ENCODE results near the gene MTM1.

MTM1 gene

DNA sequence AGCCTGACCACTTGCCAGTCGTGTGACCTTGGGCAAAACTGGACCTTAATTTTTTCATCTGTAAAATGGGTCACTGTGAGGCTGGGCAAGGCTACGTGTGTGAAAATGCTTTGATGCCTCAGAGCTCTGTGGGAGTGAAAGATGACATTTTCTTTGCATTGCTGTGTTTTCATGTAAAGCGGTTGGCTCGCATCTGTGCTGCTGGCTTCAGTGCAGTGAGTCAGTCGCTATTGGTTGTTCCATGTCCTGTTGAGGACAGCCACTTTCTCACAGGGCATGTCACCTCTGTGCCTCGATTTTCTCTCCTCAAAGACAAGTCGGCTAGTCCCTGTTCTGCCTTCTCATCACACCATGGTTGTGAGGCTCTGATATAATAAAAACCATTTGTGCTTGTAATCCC is 129.2 kb downstream of the MTM1 start:
- TF ChIP-seq, protein P1, sequence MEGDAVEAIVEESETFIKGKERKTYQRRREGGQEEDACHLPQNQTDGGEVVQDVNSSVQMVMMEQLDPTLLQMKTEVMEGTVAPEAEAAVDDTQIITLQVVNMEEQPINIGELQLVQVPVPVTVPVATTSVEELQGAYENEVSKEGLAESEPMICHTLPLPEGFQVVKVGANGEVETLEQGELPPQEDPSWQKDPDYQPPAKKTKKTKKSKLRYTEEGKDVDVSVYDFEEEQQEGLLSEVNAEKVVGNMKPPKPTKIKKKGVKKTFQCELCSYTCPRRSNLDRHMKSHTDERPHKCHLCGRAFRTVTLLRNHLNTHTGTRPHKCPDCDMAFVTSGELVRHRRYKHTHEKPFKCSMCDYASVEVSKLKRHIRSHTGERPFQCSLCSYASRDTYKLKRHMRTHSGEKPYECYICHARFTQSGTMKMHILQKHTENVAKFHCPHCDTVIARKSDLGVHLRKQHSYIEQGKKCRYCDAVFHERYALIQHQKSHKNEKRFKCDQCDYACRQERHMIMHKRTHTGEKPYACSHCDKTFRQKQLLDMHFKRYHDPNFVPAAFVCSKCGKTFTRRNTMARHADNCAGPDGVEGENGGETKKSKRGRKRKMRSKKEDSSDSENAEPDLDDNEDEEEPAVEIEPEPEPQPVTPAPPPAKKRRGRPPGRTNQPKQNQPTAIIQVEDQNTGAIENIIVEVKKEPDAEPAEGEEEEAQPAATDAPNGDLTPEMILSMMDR (conservative IDR thresholded peaks at IDR 0.05; ENCODE audit: low read depth) = no peak
- ChIA-PET POLR2A (ENCODE audit: low non-redundant PET) (no interaction called here), CTCF (interaction anchor here (1.2 kb wide), 1 partner anchor 14 kb away, joined by 4 read pairs; no protein-coding TSS in a partner anchor)
- DNase-seq (ENCODE audit: low spot score) = no peak
- H3K27ac ChIP-seq = peak overlapping the region; percentile 27; the same call in 1 of the 2 replicates

DNA sequence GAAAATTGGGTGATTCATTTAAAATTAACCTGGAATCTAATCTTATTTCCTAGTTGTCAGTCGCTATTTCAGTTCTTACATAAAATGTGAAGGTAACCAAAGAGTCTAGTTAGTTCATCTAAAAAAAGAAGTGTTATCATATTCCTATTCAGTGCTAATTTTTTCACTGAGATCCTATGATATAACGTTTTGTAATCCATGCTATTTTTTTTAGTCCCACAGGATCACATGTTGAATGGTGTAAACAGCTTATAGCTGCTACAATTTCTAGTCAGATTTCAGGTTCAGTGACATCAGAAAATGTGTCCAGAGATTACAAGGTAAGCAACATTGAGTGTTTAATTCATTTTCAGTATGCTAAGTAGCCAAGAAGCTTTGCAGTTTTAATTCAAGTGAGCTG is 130.6 kb downstream of the MTM1 start:
- CTCF ChIA-PET = no interaction called here
- no peak for DNase-seq (ENCODE audit: low spot score)
- TF ChIP-seq, protein P1 (conservative IDR thresholded peaks at IDR 0.05; ENCODE audit: low read depth) = no peak
- no peak overlapping the region for H3K27ac ChIP-seq
- POLR2A ChIA-PET (ENCODE audit: low non-redundant PET) = no interaction called here

DNA sequence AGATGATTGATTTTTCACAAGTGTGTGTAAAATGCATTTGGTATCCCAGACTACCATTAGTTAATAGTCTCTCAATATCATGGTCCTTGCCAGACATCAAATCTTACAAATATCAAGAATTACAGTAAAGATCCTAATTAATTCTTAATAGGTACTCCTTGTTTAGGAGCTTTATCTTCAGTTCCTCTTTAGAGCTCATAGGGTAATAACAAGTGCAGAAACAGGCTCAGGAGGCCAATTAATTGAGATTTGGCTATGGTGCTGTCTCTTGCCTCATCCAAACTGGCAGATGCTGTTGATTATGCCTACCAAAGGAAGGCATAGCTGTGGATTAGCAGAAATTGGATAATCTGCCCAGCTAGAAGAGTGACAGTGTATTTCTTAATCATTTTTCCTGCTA is 131.7 kb downstream of the MTM1 start:
- H3K27ac ChIP-seq = no peak overlapping the region
- TF ChIP-seq, protein P1 (conservative IDR thresholded peaks at IDR 0.05; ENCODE audit: low read depth) = no peak
- ChIA-PET POLR2A (ENCODE audit: low non-redundant PET) (no interaction called here), CTCF (no interaction called here)
- no peak for DNase-seq (ENCODE audit: low spot score)

DNA sequence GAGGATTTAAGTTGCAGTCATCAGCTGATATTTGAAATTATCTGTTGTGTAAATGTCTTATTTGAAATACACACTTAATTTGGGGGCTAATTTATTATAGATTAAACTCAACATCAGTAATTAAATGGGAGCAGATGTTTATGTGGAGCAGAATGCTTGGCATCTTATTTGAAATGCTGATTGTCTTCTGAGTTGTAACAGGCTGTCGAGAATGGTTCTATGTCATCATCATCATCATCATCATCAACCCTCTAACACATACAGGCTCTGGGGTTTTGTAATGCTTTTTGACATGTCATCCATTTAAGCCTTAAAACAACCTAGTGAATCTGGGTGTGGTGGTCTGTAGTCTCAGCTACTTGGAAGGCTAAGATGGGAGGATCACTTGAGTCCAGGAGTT is 133.0 kb downstream of the MTM1 start:
- POLR2A ChIA-PET (ENCODE audit: low non-redundant PET) = no interaction called here
- no peak for DNase-seq (ENCODE audit: low spot score)
- TF ChIP-seq, protein P1 (conservative IDR thresholded peaks at IDR 0.05; ENCODE audit: low read depth) = no peak
- CTCF ChIA-PET = no interaction called here
- no peak overlapping the region for H3K27ac ChIP-seq

DNA sequence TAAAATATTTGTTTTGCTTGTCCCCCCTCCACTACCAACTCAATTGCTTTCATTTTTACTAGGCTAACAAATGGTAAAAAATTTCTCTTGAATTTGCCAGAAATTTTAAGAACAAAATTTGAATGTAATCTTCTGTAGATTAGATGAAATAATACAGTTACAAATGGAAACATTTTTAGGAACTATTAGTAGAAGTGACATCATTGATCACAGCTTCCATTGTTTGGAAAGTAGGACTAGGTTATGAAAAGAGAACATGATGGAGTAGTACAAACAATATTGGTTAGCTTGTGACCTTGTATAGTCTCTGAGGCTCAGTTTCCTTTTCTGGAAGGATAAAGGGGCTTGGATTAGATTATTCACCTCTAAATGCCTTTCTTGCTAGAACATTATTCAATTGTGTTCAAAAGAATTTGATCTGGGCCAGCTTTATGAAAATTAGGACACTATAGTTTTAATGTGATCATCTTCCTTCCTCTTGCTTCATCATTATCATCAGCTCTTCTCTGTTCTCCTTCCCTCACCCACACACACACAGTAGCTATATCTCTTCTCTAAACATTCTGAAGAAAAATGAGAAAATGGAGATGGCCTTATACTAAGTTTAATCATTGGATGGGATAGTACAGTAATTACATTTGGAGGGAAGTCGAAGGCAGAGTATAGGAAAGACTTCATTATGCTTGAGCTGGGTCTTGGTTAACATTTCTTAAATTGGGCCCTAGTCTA is 134.7 kb downstream of the MTM1 start:
- DNase-seq (ENCODE audit: low spot score) = no peak
- POLR2A ChIA-PET (ENCODE audit: low non-redundant PET) = no interaction called here
- TF ChIP-seq, protein P1 (conservative IDR thresholded peaks at IDR 0.05; ENCODE audit: low read depth) = no peak
- CTCF ChIA-PET = interaction anchor here (0.7 kb wide), 1 partner anchor 357 kb away, joined by 3 read pairs; no protein-coding TSS in a partner anchor
- H3K27ac ChIP-seq = no peak overlapping the region

DNA sequence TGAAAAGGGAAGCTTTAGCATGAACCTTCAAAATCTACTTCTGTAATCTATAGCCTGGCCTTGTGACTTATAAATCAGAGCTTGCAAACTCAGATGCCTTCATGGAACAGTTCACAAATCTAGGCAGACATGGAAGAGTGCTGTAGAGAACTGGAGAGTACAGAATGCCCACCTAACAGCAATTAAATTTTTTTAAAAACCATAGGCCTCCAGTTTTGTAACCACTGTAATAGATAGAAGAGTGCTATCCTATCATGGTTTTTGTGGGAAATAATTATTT is 135.2 kb downstream of the MTM1 start:
- DNase-seq (ENCODE audit: low spot score) = no peak
- ChIA-PET CTCF (interaction anchor here (0.7 kb wide), 1 partner anchor 358 kb away, joined by 3 read pairs; no protein-coding TSS in a partner anchor), POLR2A (ENCODE audit: low non-redundant PET) (no interaction called here)
- TF ChIP-seq, protein P1 (conservative IDR thresholded peaks at IDR 0.05; ENCODE audit: low read depth) = no peak
- H3K27ac ChIP-seq = no peak overlapping the region

All from RWPE1 (cell line).